GM13976 (cell line): ENCODE measurements around the gene ZNF281.

ENCODE experiments used
- DNase-seq: peaks from one replicate; pipeline ENCODE4 v3.0.0; 2012; ENCODE audit warnings: low spot score
- in situ Hi-C: fragments of 300-500 bp; cut with MboI; formaldehyde crosslinking; loops from one replicate; pipeline ENCODE4 v1.12.0; 2022; ENCODE audit warnings: low sequenced_read_pairs, mixed read lengths, inconsistent platforms; ENCODE audit not compliant: unreplicated experiment
- TF ChIP-seq, protein P1 (sequence below): IDR thresholded peaks from 2 replicates; pipeline ENCODE4 v1.5.1; 2012; ENCODE audit warnings: borderline replicate concordance, mild to moderate bottlenecking; ENCODE audit not compliant: insufficient read depth; ENCODE audit errors: extremely low read depth, missing control alignments, control extremely low read depth

Gene ZNF281

DNA sequence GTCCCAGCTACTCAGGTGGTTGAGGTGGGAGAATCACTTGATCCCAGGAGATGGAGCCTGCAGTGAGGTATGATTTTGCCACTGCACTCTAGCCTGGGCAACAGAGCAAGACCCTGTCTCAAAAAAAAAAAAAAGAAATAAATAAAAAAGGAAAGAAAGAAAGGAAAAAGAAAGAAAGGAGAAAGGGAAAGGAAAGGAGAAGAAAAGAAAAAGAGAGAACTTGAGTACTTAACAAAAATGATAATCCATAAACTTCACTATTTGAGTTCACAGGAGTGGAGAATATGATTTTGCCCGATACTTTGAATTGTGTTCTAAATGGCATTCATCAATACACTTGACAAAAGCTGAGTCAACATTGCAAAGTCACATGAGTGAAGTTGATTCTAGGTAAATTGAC is 23.8 kb upstream of the ZNF281 start:
- in situ Hi-C loops = no loop called here
- DNase-seq = no peak
- TF ChIP-seq, protein P1, sequence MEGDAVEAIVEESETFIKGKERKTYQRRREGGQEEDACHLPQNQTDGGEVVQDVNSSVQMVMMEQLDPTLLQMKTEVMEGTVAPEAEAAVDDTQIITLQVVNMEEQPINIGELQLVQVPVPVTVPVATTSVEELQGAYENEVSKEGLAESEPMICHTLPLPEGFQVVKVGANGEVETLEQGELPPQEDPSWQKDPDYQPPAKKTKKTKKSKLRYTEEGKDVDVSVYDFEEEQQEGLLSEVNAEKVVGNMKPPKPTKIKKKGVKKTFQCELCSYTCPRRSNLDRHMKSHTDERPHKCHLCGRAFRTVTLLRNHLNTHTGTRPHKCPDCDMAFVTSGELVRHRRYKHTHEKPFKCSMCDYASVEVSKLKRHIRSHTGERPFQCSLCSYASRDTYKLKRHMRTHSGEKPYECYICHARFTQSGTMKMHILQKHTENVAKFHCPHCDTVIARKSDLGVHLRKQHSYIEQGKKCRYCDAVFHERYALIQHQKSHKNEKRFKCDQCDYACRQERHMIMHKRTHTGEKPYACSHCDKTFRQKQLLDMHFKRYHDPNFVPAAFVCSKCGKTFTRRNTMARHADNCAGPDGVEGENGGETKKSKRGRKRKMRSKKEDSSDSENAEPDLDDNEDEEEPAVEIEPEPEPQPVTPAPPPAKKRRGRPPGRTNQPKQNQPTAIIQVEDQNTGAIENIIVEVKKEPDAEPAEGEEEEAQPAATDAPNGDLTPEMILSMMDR = no peak

DNA sequence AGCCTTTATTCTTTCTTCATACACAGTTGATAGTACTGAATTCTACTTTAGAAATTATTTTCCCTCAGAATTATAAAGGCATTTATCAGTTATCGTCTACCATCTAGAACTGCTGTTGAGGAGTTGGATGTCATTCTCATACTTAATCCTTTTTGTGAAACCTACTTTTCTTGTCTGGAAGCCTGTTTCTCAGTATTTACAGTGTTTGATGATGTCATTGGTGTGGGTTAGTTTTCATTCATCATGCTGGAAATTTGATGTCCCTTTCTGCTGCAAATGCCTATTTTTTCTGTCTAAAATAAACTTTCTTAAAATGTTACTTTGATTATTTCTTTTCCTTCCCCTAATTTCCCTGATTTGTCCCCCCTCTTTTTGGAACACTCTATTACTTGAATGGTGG is 22.8 kb upstream of the ZNF281 start:
- DNase-seq = no peak
- TF ChIP-seq, protein P1 = no peak
- in situ Hi-C loops = no loop called here

- no peak for DNase-seq
- TF ChIP-seq, protein P1 = no peak
- in situ Hi-C loops = no loop called here
These were observed 19.4 kb upstream of the ZNF281 start for GRCh38 chr1:200429221-200429751.

GRCh38 chr1:200428482-200429205 is 18.8 kb upstream of the ZNF281 start:
- in situ Hi-C loops = no loop called here
- TF ChIP-seq, protein P1 = no peak
- DNase-seq = no peak

GRCh38 chr1:200427744-200428143 is 17.9 kb upstream of the ZNF281 start:
- in situ Hi-C loops = no loop called here
- TF ChIP-seq, protein P1 = no peak
- DNase-seq = no peak

- DNase-seq = no peak
- in situ Hi-C loops = no loop called here
- TF ChIP-seq, protein P1 = no peak
These were observed 16.4 kb upstream of the ZNF281 start for GRCh38 chr1:200426196-200426595.

DNA sequence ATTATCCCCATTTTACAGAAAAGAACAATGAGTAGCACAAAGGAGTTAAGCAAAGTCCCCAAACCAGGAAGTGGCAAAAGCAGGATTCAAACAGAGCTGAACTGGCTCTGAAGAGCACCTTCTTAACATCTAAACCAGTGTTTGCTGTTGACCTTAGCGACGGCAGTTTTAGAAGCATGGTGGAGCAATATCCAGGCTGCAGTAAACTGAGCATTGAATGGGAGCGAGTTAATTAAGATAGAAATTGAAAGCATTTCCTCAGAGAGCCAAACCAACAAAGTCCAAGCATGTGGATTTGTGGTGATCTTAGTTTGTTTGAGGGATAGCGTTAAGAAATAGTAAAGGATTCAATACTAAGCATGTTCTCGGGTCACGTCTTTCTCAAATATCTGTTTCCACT is 13.4 kb upstream of the ZNF281 start:
- in situ Hi-C loops = no loop called here
- TF ChIP-seq, protein P1 = no peak
- no peak for DNase-seq
